ENCODE data around the gene SMAD1. TPM values are rescaled to one million over a fixed set of nuclear protein-coding genes. Genes with fewer than 3 reads are reported as not detected.

SMAD1 gene
- total RNA-seq, 1 experiment from 2014 or later: 23.0 TPM

GRCh38 chr4:145545538-145546174 is 64.0 kb downstream of the SMAD1 start:
- Histone ChIP-seq H2AFZ (ENCODE audit: low read depth, low read length, poor library complexity, severe bottlenecking) (no peak overlapping the region), H3K79me2 (ENCODE audit: insufficient read depth, low read length) (no peaks in the 10 kb centered on the region), H4K20me1 (ENCODE audit: insufficient read depth) (no peaks in the 10 kb centered on the region), H3K9me2 (ENCODE audit: insufficient read depth) (no peaks in the 10 kb centered on the region), H3K27ac (ENCODE audit: low read depth, low read length) (no peak overlapping the region; the same call in 1 of the 2 replicates), H3K9me3 (ENCODE audit: control insufficient read depth in 1 of 2, insufficient read depth in 1 of 2, low read depth in 1 of 2, low read length in 2 of 2) (no peaks in the 10 kb centered on the region), H3K9ac (ENCODE audit: low read length) (no peak overlapping the region), H3K4me2 (ENCODE audit: low read length) (peak overlapping the region; percentile 44), H3K4me3 (replicated peaks in 1 of 2; ENCODE audit: low read depth in 1 of 2, low read length in 2 of 2) (no peak overlapping the region), H3K36me3 (ENCODE audit: control insufficient read depth in 1 of 2, insufficient read depth in 2 of 2, low read length in 2 of 2) (peaks cover 0 to 4% of the 10 kb centered on the region in 2 experiments; a peak in 1 of 4 replicates), H3K27me3 (ENCODE audit: insufficient read depth, low read length) (no peaks in the 10 kb centered on the region), H3K4me1 (ENCODE audit: control insufficient read depth in 1 of 2, insufficient read depth in 2 of 2, low read length in 2 of 2) (peaks cover 17 to 19% of the 10 kb centered on the region in 2 experiments)
- TF ChIP-seq SP1 (IDR thresholded peaks at IDR 0.05; ENCODE audit: low read depth): peak; percentile 70
- TF ChIP-seq ELF1 (IDR thresholded peaks at IDR 0.05; ENCODE audit: borderline replicate concordance, low read depth): no peak; the same call in 1 of the 2 replicates
- TF ChIP-seq ZBTB33 (IDR thresholded peaks at IDR 0.05; ENCODE audit: extremely low read depth, insufficient replicate concordance, low read length): no peak
- TF ChIP-seq EZH2 (IDR thresholded peaks at IDR 0.05): no peak
- TF ChIP-seq CEBPB (IDR thresholded peaks at IDR 0.05; ENCODE audit: low read depth): peak; percentile 81
- TF ChIP-seq, protein P1, sequence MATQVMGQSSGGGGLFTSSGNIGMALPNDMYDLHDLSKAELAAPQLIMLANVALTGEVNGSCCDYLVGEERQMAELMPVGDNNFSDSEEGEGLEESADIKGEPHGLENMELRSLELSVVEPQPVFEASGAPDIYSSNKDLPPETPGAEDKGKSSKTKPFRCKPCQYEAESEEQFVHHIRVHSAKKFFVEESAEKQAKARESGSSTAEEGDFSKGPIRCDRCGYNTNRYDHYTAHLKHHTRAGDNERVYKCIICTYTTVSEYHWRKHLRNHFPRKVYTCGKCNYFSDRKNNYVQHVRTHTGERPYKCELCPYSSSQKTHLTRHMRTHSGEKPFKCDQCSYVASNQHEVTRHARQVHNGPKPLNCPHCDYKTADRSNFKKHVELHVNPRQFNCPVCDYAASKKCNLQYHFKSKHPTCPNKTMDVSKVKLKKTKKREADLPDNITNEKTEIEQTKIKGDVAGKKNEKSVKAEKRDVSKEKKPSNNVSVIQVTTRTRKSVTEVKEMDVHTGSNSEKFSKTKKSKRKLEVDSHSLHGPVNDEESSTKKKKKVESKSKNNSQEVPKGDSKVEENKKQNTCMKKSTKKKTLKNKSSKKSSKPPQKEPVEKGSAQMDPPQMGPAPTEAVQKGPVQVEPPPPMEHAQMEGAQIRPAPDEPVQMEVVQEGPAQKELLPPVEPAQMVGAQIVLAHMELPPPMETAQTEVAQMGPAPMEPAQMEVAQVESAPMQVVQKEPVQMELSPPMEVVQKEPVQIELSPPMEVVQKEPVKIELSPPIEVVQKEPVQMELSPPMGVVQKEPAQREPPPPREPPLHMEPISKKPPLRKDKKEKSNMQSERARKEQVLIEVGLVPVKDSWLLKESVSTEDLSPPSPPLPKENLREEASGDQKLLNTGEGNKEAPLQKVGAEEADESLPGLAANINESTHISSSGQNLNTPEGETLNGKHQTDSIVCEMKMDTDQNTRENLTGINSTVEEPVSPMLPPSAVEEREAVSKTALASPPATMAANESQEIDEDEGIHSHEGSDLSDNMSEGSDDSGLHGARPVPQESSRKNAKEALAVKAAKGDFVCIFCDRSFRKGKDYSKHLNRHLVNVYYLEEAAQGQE (IDR thresholded peaks at IDR 0.05; ENCODE audit: low read depth): no peak
- TF ChIP-seq SIN3A (IDR thresholded peaks at IDR 0.05; ENCODE audit: low read depth): 0 out of 2 replicates have a peak, but pooled peaks have one; percentile 44
- 0 out of 2 replicates have a peak, but pooled peaks have one; percentile 19 for TF ChIP-seq EGR1 (IDR thresholded peaks at IDR 0.05; ENCODE audit: low read depth)
- TF ChIP-seq MAX (IDR thresholded peaks at IDR 0.05): peak; percentile 27; the same call in 1 of the 2 replicates
- TF ChIP-seq ZNF274 (IDR thresholded peaks at IDR 0.05; ENCODE audit: low read depth, low read length): no peak
- TF ChIP-seq, protein P2, sequence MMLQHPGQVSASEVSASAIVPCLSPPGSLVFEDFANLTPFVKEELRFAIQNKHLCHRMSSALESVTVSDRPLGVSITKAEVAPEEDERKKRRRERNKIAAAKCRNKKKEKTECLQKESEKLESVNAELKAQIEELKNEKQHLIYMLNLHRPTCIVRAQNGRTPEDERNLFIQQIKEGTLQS (IDR thresholded peaks at IDR 0.05): 0 out of 2 replicates have a peak, but pooled peaks have one; percentile 32
- peak; percentile 91 for TF ChIP-seq CBX3 (IDR thresholded peaks at IDR 0.05; ENCODE audit: low read depth)
- no peak for TF ChIP-seq EZH2phosphoT487 (IDR thresholded peaks at IDR 0.05; ENCODE audit: borderline replicate concordance)
- TF ChIP-seq RAD21 (IDR thresholded peaks at IDR 0.05; ENCODE audit: low read depth): peak; percentile 28
- TF ChIP-seq JUND (IDR thresholded peaks at IDR 0.05): peak; percentile 84
- peak; percentile 82 for TF ChIP-seq FOSL1 (IDR thresholded peaks at IDR 0.05; ENCODE audit: low read depth)
- ChIA-PET CTCF (interaction anchor here (1.2 kb wide), 1 partner anchor 11 kb away, joined by 5 read pairs; no protein-coding TSS in a partner anchor), RAD21 (ENCODE audit: low non-redundant PET in 1 of 2, low total read pairs in 2 of 2, uncharacterized antibody in 2 of 2, unreplicated experiment in 2 of 2) (no interaction called here), POLR2A (no interaction called here)
- intact Hi-C loops (cut with micrococcal nuclease): no loop called here
- DNase-seq (ENCODE audit: low read depth, low spot score): peak; percentile 41
- peak; percentile 63 for ATAC-seq
- BruUV-seq (replicated peaks): no TSS peak

Measured in HCT116 (cell line).